ENCODE measurements around the gene ST3GAL3. TPM values are rescaled to one million over a fixed set of nuclear protein-coding genes. Genes with fewer than 3 reads are reported as not detected.

ST3GAL3 gene
- total and polyA plus RNA-seq, 8 donors = 1.6 to 68.3 (median 6.7) TPM

GRCh38 chr1:43779805-43780403 lies 72.6 kb downstream of the ST3GAL3 start:
- Histone ChIP-seq H3K9me3 (peaks cover 0 to 6% (median 2%) of the 10 kb centered on the region in 4 donors), H3K27ac (no peak overlapping the region), H3K4me3 (no peak overlapping the region), H3K36me3 (no peaks in the 10 kb centered on the region), H3K4me1 (peaks cover 0 to 7% (median 0%) of the 10 kb centered on the region in 4 donors), H3K27me3 (no peaks in the 10 kb centered on the region)
- 93 to 98% (median 96%) methylated on average over 1 of the region's 1 CpG for WGBS, 5 donors
- no peak for TF ChIP-seq EP300 (IDR thresholded peaks at IDR 0.05)
- TF ChIP-seq POLR2AphosphoS5 (IDR thresholded peaks at IDR 0.05) = no peak
- TF ChIP-seq POLR2A (IDR thresholded peaks at IDR 0.05) = no peak
- TF ChIP-seq CTCF (IDR thresholded peaks at IDR 0.05) = no peak
- no peak for DNase-seq
- intact Hi-C loops (cut with DNase I; ENCODE audit: low total_unique reads) = no loop called here

DNA sequence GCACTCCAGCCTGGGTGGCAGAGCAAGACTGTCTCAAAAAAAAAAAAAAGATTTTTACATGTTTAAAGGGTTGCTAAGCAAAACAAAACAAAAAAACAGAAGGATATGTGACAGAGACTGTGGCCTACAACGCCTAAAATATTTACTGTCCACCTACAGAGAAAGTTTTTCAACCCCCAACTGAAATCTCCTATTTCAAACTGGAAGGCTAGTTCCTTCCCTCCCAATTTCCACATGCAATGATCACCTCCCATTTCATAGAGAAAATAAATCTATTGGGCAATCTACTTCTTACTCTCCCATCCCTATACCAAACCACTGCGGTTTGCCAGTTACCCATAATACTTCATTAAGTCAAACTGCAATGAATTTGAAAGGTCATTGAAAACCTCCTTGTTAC lies 74.2 kb downstream of the ST3GAL3 start:
- Histone ChIP-seq H3K9me3 (peaks cover 0 to 6% (median 2%) of the 10 kb centered on the region in 4 donors), H3K4me3 (no peak overlapping the region)
- WGBS, 5 donors = 75 to 89% (median 80%) methylated on average over 2 of the region's 2 CpGs

GRCh38 chr1:43783096-43783670 lies 75.8 kb downstream of the ST3GAL3 start:
- Histone ChIP-seq H3K36me3 (no peaks in the 10 kb centered on the region), H3K9me3 (peaks cover 0 to 6% (median 2%) of the 10 kb centered on the region in 4 donors), H3K4me1 (peaks cover 0 to 22% (median 0%) of the 10 kb centered on the region in 4 donors), H3K4me3 (no peak overlapping the region), H3K27ac (no peak overlapping the region), H3K27me3 (no peaks in the 10 kb centered on the region)
- intact Hi-C loops (cut with DNase I; ENCODE audit: low total_unique reads) = no loop called here
- no peak for DNase-seq
- TF ChIP-seq POLR2A (IDR thresholded peaks at IDR 0.05) (no peak), CTCF (IDR thresholded peaks at IDR 0.05) (no peak)
- 79 to 91% (median 83%) methylated on average over 4 of the region's 4 CpGs for WGBS, 5 donors

More for the DNA sequence above, 74.2 kb downstream of the ST3GAL3 start:
- Histone ChIP-seq H3K36me3 (no peaks in the 10 kb centered on the region), H3K4me1 (peaks cover 0 to 14% (median 0%) of the 10 kb centered on the region in 4 donors), H3K27ac (no peak overlapping the region), H3K27me3 (no peaks in the 10 kb centered on the region)
- intact Hi-C loops (cut with DNase I; ENCODE audit: low total_unique reads) = no loop called here
- TF ChIP-seq EP300 (IDR thresholded peaks at IDR 0.05) (no peak), POLR2A (IDR thresholded peaks at IDR 0.05) (no peak), POLR2AphosphoS5 (IDR thresholded peaks at IDR 0.05) (no peak), CTCF (IDR thresholded peaks at IDR 0.05) (no peak)
- no peak for DNase-seq

DNA sequence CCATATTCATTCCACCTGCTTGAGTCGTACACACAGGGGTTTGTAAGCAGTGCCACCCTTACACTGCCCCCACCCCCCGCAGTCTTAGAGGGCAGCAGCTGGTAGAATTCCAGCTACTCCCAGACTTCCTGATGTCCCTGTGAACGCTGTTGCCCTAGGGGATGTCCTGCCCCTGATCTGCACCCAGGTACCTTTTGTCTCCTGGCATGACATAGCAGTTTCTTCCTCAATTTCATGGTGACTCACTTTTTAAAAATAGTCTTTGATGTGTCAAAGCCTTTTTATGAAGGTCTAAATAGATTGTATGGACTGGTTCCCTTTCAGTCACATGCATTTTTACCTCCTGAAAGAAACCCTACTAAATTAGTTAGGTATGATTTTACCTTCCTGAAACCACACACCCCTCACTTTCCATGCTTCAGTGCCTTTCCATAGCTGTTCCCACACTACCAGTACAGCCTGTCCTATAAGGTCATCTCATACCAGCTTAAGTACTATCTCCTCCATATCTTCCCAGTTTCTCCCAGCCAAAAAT lies 76.4 kb downstream of the ST3GAL3 start:
- Histone ChIP-seq H3K9me3 (peaks cover 0 to 6% (median 2%) of the 10 kb centered on the region in 4 donors), H3K36me3 (no peaks in the 10 kb centered on the region), H3K27me3 (no peaks in the 10 kb centered on the region), H3K4me1 (peaks cover 0 to 22% (median 0%) of the 10 kb centered on the region in 4 donors), H3K4me3 (no peak overlapping the region), H3K27ac (no peak overlapping the region)
- WGBS, 5 donors = 60 to 89% (median 80%) methylated on average over 3 of the region's 3 CpGs
- intact Hi-C loops (cut with DNase I; ENCODE audit: low total_unique reads) = no loop called here
- TF ChIP-seq EP300 (IDR thresholded peaks at IDR 0.05) (no peak), POLR2A (IDR thresholded peaks at IDR 0.05) (no peak), CTCF (IDR thresholded peaks at IDR 0.05) (no peak), POLR2AphosphoS5 (IDR thresholded peaks at IDR 0.05) (no peak)
- DNase-seq = no peak
